Muscle layer of colon (tissue), 2 donors: ENCODE measurements around the gene LSM10.

ENCODE experiments used
- H3K27ac ChIP-seq: one replicate; pipeline ENCODE4 v1.7.0; 2013; ENCODE audit warnings: low read depth, mild to moderate bottlenecking, low read length, moderate library complexity
- H3K27me3 ChIP-seq, 2 donors: one replicate each; pipeline ENCODE4 v1.7.0; 2013; ENCODE audit warnings: low read length in 2 of 2, mild to moderate bottlenecking in 2 of 2; ENCODE audit not compliant: insufficient read depth in 2 of 2, control insufficient read depth in 1 of 2
- H3K36me3 ChIP-seq: one replicate; pipeline ENCODE4 v1.7.0; 2013; ENCODE audit warnings: mild to moderate bottlenecking, low read length; ENCODE audit not compliant: insufficient read depth
- H3K4me1 ChIP-seq: one replicate; pipeline ENCODE4 v1.7.0; 2013; ENCODE audit warnings: mild to moderate bottlenecking, low read length; ENCODE audit not compliant: insufficient read depth
- H3K4me3 ChIP-seq, 2 donors: one replicate each; pipeline ENCODE4 v1.7.0; 2013; ENCODE audit warnings: low read length in 2 of 2, low read depth in 1 of 2, mild to moderate bottlenecking in 1 of 2, moderate library complexity in 1 of 2
- H3K9ac ChIP-seq: one replicate; pipeline ENCODE4 v1.7.0; 2013; ENCODE audit warnings: low read length
- H3K9me3 ChIP-seq: one replicate; pipeline ENCODE4 v1.7.0; 2013; ENCODE audit warnings: mild to moderate bottlenecking, low read length
- donor health status: abdominal sarcoma.
- donor health status: Adenocarcinoma of cecum.

The LSM10 gene

DNA sequence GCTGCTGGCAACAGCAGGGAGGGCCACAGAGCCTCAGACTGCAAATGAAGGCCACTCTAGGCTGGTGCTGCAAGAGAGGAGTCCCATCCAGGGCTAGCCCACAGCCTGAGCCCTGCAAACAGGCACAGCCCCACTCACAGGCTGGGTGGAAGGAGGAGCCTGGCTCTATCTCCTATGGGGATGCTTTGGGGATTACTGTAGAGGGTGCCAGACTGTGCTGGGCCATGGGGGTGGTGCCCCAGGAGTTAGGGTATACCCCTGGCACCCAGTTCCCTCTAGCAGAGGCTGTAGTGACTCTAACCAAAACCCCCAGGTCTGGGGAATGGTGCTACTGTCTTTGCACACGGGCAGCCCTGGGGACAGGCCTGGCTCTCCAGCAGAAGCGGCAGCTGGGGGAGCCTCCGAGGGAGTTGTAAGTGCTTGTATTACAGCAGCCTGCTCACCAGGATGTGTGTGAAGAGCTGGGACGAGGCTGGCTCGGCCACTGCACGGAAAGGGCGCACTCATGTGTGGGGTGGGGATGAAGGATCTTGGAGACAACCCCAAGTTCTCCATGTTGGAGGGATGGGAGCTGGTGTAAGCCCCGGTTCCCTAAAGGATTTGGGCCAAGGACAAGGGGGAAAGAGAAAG, 50.9 kb downstream of the LSM10 start:
- H3K4me1 ChIP-seq: peaks cover 26% of the 10 kb centered on the region
- no peaks in the 10 kb centered on the region for H3K9me3 ChIP-seq
- H3K36me3 ChIP-seq: peaks cover 53% of the 10 kb centered on the region
- no peak overlapping the region for H3K27ac ChIP-seq
- H3K27me3 ChIP-seq: no peaks in the 10 kb centered on the region
- H3K9ac ChIP-seq: no peak overlapping the region
- no peak overlapping the region for H3K4me3 ChIP-seq

GRCh38 chr1:36345353-36345752, 52.4 kb downstream of the LSM10 start:
- Histone ChIP-seq H3K36me3 (peaks cover 61% of the 10 kb centered on the region), H3K27me3 (no peaks in the 10 kb centered on the region), H3K9me3 (no peaks in the 10 kb centered on the region), H3K4me3 (no peak overlapping the region), H3K4me1 (peaks cover 11% of the 10 kb centered on the region), H3K27ac (no peak overlapping the region), H3K9ac (no peak overlapping the region)

DNA sequence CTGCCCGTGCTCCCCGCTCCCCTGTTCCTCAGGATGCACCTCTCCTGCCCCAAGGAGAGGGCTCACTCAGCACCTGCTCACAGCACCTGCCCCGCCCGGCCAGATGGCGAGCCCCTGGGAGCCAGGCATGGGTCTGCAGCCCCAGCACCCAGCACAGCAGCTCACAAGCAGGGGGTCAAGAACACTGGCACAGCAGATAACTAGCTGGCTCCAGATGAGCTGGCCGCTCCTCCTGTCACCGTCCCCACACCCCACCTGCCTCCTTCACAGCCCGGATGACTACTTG, 53.4 kb downstream of the LSM10 start:
- peaks cover 61% of the 10 kb centered on the region for H3K36me3 ChIP-seq
- H3K9me3 ChIP-seq: no peaks in the 10 kb centered on the region
- H3K9ac ChIP-seq: no peak overlapping the region
- H3K27me3 ChIP-seq: no peaks in the 10 kb centered on the region
- H3K27ac ChIP-seq: no peak overlapping the region
- H3K4me1 ChIP-seq: peaks cover 4% of the 10 kb centered on the region
- no peak overlapping the region for H3K4me3 ChIP-seq

GRCh38 chr1:36343651-36344394, 53.9 kb downstream of the LSM10 start:
- Histone ChIP-seq H3K36me3 (peaks cover 55% of the 10 kb centered on the region), H3K27ac (no peak overlapping the region)

More at GRCh38 chr1:36343651-36344394, 53.9 kb downstream of the LSM10 start:
- H3K9me3 ChIP-seq: no peaks in the 10 kb centered on the region
- H3K4me3 ChIP-seq: no peak overlapping the region
- no peaks in the 10 kb centered on the region for H3K4me1 ChIP-seq
- no peaks in the 10 kb centered on the region for H3K27me3 ChIP-seq
- H3K9ac ChIP-seq: no peak overlapping the region
